NCI-H1105 (cell line): ENCODE data around the gene DLX6.
A peak's percentile ranks its signal among the peaks of the same experiment; 100 is the strongest.
"Not testable (repeated sequence)": the region's sequence is repeated elsewhere in the genome, so short reads cannot be mapped to it uniquely, and the experiment has no call there.

Experiments used
- DNase-seq: peaks from one replicate; lab custom pipeline; 2025; lab: John Stamatoyannopoulos, UW

Gene DLX6

GRCh38 chr7:97024209-97025129 is 19.1 kb downstream of the DLX6 start, which contains the start of gene DLX5:
TSS of gene DLX5 (minus strand) at chr7:97024831. CDS start at chr7:97024623, 208 bp downstream.
- DNase-seq: peak; percentile 94

- no peak for DNase-seq
Observed at GRCh38 chr7:97025130-97025499, 19.8 kb downstream of the DLX6 start.

DNA sequence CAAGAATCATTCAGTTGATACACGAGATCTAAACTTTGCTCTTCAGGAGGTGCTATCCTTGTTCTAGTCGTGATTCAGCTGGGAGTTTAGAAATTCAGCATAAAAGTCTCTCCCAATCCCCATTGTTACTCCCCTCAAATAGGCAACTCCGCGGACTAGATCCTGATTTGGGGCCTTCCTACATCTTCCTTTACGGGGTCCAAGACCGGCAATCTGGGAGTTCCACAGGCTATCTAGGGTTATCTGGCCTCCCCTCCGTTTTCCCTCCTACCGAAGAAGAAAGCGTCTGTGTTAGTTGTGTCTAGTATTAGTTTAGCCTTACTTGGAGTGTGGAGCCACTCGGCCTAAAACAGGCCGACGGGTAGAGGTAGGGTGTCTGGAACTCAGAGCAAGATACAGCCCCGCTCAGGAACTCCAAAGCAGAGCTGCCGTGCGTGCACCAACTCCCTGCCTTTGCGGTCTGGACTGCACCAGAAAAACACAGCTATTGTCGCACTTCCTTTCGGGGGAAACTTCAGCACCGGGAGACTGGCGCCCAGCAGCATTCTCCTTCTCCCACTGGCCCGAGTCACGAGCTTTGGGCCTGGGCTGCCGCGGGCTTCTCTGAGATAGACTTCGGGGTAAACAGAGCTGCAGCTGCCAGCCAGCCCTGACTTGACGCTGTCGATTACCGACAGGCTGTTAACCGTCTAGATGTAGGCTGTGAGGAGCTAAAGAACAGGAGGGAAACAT is 20.8 kb downstream of the DLX6 start:
- DNase-seq: peak; percentile 92

- no peak for DNase-seq
Observed at GRCh38 chr7:97026715-97027426, 21.5 kb downstream of the DLX6 start.

DNA sequence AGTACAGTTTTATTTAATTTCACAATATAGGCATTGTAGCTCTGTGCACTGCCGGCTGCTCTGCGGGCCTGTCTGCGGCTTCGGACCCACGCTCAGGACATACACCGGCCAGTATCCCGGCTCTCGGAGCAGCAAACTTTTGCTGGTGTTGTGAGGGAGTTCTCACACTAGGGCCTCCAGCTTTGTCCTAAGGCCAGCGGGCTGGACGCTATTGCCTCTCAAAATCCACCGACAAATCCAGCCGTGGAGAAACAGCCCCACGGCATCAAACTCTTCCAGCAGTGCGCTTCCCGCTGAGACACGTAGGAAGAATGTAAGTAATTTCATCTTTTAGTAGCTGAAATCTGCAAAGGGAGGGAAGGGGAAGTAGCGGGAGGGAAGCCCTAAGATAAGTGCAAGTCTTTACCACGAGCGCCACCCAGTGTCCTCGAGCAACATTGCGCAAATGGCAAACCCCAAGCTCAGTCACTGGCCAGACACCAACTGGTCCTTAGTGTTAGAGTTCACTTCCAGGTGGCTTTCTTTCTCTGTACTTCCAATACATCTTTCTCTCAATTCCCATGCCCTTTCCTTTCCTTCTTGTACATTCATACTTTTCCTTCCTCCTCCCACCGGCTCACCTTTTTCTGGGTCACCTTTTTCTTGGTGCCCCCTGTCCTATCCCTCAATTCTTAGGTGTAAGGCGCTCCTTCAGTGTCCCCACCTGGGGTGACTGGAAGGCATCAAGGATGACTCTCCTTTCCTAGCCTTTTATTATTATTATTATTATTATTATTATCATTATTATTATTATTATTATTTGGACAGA is 22.3 kb downstream of the DLX6 start:
- DNase-seq: no peak

DNA sequence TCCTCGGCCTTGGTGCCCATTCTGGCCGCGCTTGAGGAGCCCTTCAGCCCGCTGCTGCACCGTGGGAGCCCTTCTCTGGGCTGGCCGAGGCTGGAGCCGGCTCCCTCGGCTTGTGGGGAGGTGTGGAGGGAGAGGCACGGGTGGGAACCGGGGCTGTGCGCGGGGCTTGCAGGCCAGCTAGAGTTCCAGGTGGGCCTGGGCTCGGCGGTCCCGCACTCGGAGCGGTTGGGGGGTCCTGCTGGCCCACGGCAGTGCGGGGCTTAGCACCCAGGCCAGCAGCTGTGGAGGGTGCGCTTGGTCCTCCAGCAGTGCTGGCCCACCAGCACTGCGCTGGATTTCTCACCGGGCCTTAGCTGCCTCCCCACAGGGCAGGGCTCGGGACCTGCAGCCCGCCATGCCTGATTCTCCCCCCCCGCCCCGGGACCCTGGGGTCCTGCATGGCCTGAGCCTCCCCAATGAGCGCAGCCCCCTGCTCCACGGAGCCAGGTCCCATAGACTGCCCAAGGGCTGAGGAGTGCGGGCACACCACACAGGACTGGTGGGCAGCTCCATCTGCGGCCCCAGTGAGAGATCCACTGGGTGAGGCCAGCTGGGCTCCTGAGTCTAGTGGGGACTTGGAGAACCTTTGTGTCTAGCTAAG is 29.0 kb downstream of the DLX6 start:
- DNase-seq: not testable (repeated sequence)

- no peak for DNase-seq
Observed at GRCh38 chr7:97039374-97040065, 34.2 kb downstream of the DLX6 start.

- DNase-seq: no peak
Observed at GRCh38 chr7:97043281-97043680, 37.9 kb downstream of the DLX6 start.
